ENCODE results near the gene ERP27. TPM values are rescaled to one million over a fixed set of nuclear protein-coding genes. Genes with fewer than 3 reads are reported as not detected.
A peak's percentile ranks its signal among the peaks of the same experiment; 100 is the strongest.

Gene ERP27
- total RNA-seq, 1 experiment from 2014 or later = 2.3 TPM

- no peak for TF ChIP-seq CTCF (IDR thresholded peaks at IDR 0.05; ENCODE audit: unreplicated experiment)
- no TSS peak for BruUV-seq (replicated peaks)
- no peaks in the 10 kb centered on the region for H3K27me3 Mint-ChIP-seq (ENCODE audit: unreplicated experiment)
- no peaks in the 10 kb centered on the region for H3K9me3 Mint-ChIP-seq (ENCODE audit: low read depth, unreplicated experiment)
- no peaks in the 10 kb centered on the region for H3K36me3 Mint-ChIP-seq (ENCODE audit: insufficient read depth, unreplicated experiment)
- H3K4me3 Mint-ChIP-seq (ENCODE audit: low read depth, unreplicated experiment) = no peak overlapping the region
- no peak overlapping the region for H3K27ac Mint-ChIP-seq (ENCODE audit: unreplicated experiment)
- no peak for DNase-seq
- peaks cover 23% of the 10 kb centered on the region for H3K4me1 Mint-ChIP-seq (ENCODE audit: low read depth, unreplicated experiment)
- intact Hi-C loops (cut with micrococcal nuclease; ENCODE audit: unreplicated experiment) = no loop called here
- CTCF ChIA-PET = no interaction called here
Measured at GRCh38 chr12:14956024-14956891, 17.9 kb upstream of the ERP27 start.

DNA sequence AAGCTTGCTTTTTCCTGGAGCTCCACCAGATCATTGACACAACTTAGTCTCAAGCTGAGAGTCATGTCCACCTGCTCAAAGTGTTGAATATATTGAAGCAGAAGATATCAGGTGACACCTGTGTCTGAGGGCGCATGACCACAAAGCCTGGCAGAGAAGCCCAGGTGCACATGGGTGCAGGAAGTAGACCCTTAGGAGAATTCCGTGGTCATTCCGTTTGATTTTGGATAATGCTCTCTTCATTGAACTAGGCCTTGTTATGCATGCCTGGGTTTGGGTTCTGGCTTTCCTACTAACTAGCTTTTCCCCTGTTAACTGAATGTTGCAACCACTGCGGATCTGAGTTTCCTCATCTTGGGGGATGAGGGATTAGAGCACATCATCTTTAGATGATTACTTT is 15.9 kb upstream of the ERP27 start:
- CTCF ChIA-PET = no interaction called here
- Mint-ChIP-seq H3K36me3 (ENCODE audit: insufficient read depth, unreplicated experiment) (no peaks in the 10 kb centered on the region), H3K9me3 (ENCODE audit: low read depth, unreplicated experiment) (no peaks in the 10 kb centered on the region), H3K27me3 (ENCODE audit: unreplicated experiment) (no peaks in the 10 kb centered on the region), H3K4me1 (ENCODE audit: low read depth, unreplicated experiment) (peaks cover 36% of the 10 kb centered on the region), H3K27ac (ENCODE audit: unreplicated experiment) (no peak overlapping the region), H3K4me3 (ENCODE audit: low read depth, unreplicated experiment) (no peak overlapping the region)
- TF ChIP-seq CTCF (IDR thresholded peaks at IDR 0.05; ENCODE audit: unreplicated experiment) = no peak
- BruUV-seq (replicated peaks) = no TSS peak
- intact Hi-C loops (cut with micrococcal nuclease; ENCODE audit: unreplicated experiment) = no loop called here
- DNase-seq = no peak

- Mint-ChIP-seq H3K9me3 (ENCODE audit: low read depth, unreplicated experiment) (no peaks in the 10 kb centered on the region), H3K27me3 (ENCODE audit: unreplicated experiment) (no peaks in the 10 kb centered on the region), H3K27ac (ENCODE audit: unreplicated experiment) (no peak overlapping the region), H3K4me1 (ENCODE audit: low read depth, unreplicated experiment) (peaks cover 42% of the 10 kb centered on the region), H3K4me3 (ENCODE audit: low read depth, unreplicated experiment) (no peak overlapping the region), H3K36me3 (ENCODE audit: insufficient read depth, unreplicated experiment) (no peaks in the 10 kb centered on the region)
- no peak for DNase-seq
- intact Hi-C loops (cut with micrococcal nuclease; ENCODE audit: unreplicated experiment) = no loop called here
- TF ChIP-seq CTCF (IDR thresholded peaks at IDR 0.05; ENCODE audit: unreplicated experiment) = no peak
- CTCF ChIA-PET = no interaction called here
- no TSS peak for BruUV-seq (replicated peaks)
Measured at GRCh38 chr12:14953752-14954151, 15.4 kb upstream of the ERP27 start.

DNA sequence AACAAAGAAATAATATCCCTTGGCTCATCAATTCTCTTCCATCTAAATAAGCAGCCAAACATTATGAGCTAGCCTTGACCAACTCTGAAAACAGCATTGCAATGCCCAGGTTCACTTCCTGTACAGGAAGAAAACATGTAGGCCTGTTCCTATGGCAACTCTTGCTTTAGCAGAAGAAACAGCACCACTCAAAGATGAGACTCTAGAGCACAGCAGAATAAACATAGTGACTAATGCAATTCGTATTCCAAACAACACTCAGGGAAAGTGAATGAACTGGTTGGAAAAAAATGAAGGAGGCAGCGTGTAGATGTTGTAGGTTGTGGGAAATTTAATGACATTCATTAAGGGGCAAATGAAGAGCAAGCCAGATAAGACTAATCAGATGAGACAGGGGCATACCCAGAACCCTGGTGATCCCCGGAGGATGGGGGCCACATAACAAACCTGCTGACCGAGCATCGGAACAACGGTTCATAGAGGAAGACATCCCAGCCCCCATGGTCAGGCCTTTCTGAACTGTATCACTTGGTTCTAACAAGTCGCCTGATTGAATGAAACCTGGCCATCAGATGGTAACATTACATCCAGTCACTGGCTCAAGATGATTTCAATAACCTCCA is 14.1 kb upstream of the ERP27 start:
- CTCF ChIA-PET = interaction anchor here (0.7 kb wide), 2 partner anchors 15 to 39 kb away, joined by 3 to 4 read pairs; no protein-coding TSS in a partner anchor
- H3K27ac Mint-ChIP-seq (ENCODE audit: unreplicated experiment) = peak overlapping the region; percentile 33
- no peaks in the 10 kb centered on the region for H3K9me3 Mint-ChIP-seq (ENCODE audit: low read depth, unreplicated experiment)
- no peaks in the 10 kb centered on the region for H3K36me3 Mint-ChIP-seq (ENCODE audit: insufficient read depth, unreplicated experiment)
- H3K27me3 Mint-ChIP-seq (ENCODE audit: unreplicated experiment) = no peaks in the 10 kb centered on the region
- TF ChIP-seq CTCF (IDR thresholded peaks at IDR 0.05; ENCODE audit: unreplicated experiment) = no peak
- H3K4me1 Mint-ChIP-seq (ENCODE audit: low read depth, unreplicated experiment) = peaks cover 50% of the 10 kb centered on the region
- no TSS peak for BruUV-seq (replicated peaks)
- intact Hi-C loops (cut with micrococcal nuclease; ENCODE audit: unreplicated experiment) = no loop called here
- H3K4me3 Mint-ChIP-seq (ENCODE audit: low read depth, unreplicated experiment) = no peak overlapping the region
- DNase-seq = peak; percentile 47

Data from Calu3 (cell line).